HepG2 (cell line): ENCODE measurements around the gene L3MBTL4. TPM values are rescaled to one million over a fixed set of nuclear protein-coding genes. Genes with fewer than 3 reads are reported as not detected.
"Not testable (repeated sequence)": the region's sequence is repeated elsewhere in the genome, so short reads cannot be mapped to it uniquely, and the experiment has no call there.

Source experiments
- ATAC-seq: fragments of 200-7000 bp; cut with Tn5 transposase; 3 replicates; pipeline ENCODE4 v1.9.1; 2020; ENCODE audit warnings: mild to moderate bottlenecking, moderate library complexity
- BruUV-seq: library from RNA; stranded (reverse); fragments of 400-500 nt; replicated peaks from 2 replicates; lab custom pipeline; 2021; lab: Mats Ljungman, UMichigan
- CTCF ChIA-PET: fragments of 300-600 bp; formaldehyde crosslinking; extraction: SDS; loops from one replicate; lab custom pipeline; 2021; ENCODE audit warnings: low total read pairs, inconsistent platforms, low intra/inter-chr PET ratio; lab: Yijun Ruan, JAX
- POLR2A ChIA-PET: fragments of 350-600 bp; sonication (Branson Sonifier 250); formaldehyde crosslinking; loops from one replicate; lab custom pipeline; 2020; ENCODE audit warnings: antibody characterized with exemption, inconsistent platforms; lab: Yijun Ruan, JAX
- DNase-seq: peaks from one replicate; pipeline ENCODE4 v3.0.0-alpha.2; 2015; ENCODE audit warnings: low spot score
- FAIRE-seq: peaks from 3 replicates; lab custom pipeline; 2011; peaks lifted over from hg19 to GRCh38; lab: Jason Lieb, UNC
- H2AFZ ChIP-seq: one replicate; pipeline ENCODE4 v1.6.1; 2011; ENCODE audit warnings: low read length, inconsistent platforms
- H3K27ac ChIP-seq: fragments of 300-600 bp; 3 replicates; pipeline ENCODE4 v1.8.0; 2011; ENCODE audit warnings: mixed run types, mild to moderate bottlenecking, mixed read lengths, low read length, inconsistent platforms; ENCODE audit not compliant: insufficient read depth; ENCODE audit errors: extremely low read length
- H3K27me3 ChIP-seq, 2 experiments: fragments of 200-600 bp in 1 of 2; 2 replicates in 1 of 2; 3 replicates in 1 of 2; pipeline versions ENCODE4 v1.6.0 to v1.8.0; 2011; ENCODE audit warnings: low read length in 2 of 2, mild to moderate bottlenecking in 2 of 2, moderate library complexity in 2 of 2, inconsistent platforms in 1 of 2; ENCODE audit not compliant: insufficient read depth in 2 of 2, control insufficient read depth in 1 of 2
- H3K36me3 ChIP-seq, 2 experiments: fragments of 200-600 bp in 1 of 2; replicated peaks in 1 of 2; 2 replicates in 1 of 2; 3 replicates in 1 of 2; pipeline versions ENCODE4 v1.5.1 to v1.8.0; 2011; ENCODE audit warnings: low read length in 2 of 2, inconsistent platforms in 1 of 2; ENCODE audit not compliant: insufficient read depth in 2 of 2, control insufficient read depth in 1 of 2
- H3K4me1 ChIP-seq: 2 replicates; pipeline ENCODE4 v1.5.1; 2012; ENCODE audit warnings: low read length, inconsistent platforms; ENCODE audit not compliant: insufficient read depth
- H3K4me2 ChIP-seq: 2 replicates; pipeline ENCODE4 v1.6.0; 2011; ENCODE audit warnings: low read depth, low read length, inconsistent platforms
- H3K4me3 ChIP-seq, 3 experiments: fragments of 200-600 bp in 1 of 3; sonication (generic), shearing (Covaris generic) in 1 of 3; replicated peaks in 1 of 3; 2 replicates each; pipeline ENCODE4 v1.5.1; 2011 to 2016; ENCODE audit warnings: low read length in 3 of 3, inconsistent platforms in 2 of 3, low read depth in 2 of 3, mild to moderate bottlenecking in 2 of 3, control low read depth in 1 of 3, mixed read lengths in 1 of 3; ENCODE audit not compliant: insufficient read depth in 1 of 3
- H3K79me2 ChIP-seq: one replicate; pipeline ENCODE4 v1.6.1; 2011; ENCODE audit warnings: low read length, inconsistent platforms; ENCODE audit not compliant: insufficient read depth
- H3K9ac ChIP-seq: 2 replicates; pipeline ENCODE4 v1.6.0; 2011; ENCODE audit warnings: mild to moderate bottlenecking, low read depth, low read length, inconsistent platforms; ENCODE audit not compliant: insufficient read depth
- H3K9me3 ChIP-seq: 2 replicates; pipeline ENCODE4 v1.5.1; 2012; ENCODE audit warnings: mild to moderate bottlenecking, low read length
- H4K20me1 ChIP-seq: 2 replicates; pipeline ENCODE4 v1.6.0; 2011; ENCODE audit warnings: inconsistent platforms, mild to moderate bottlenecking, low read length, moderate library complexity; ENCODE audit not compliant: insufficient read depth
- WGBS: methylation state at CpG from one replicate; pipeline ENCODE4 v1.1.6; 2017; ENCODE audit warnings: low lambda C conversion rate; 5-methylcytosine and 5-hydroxymethylcytosine counted together
- in situ Hi-C: cut with HindIII; loops from 2 replicates; pipeline ENCODE4 v1.10.0; 2017; ENCODE audit warnings: low pct_unique_long_range_greater_than_20kb; ENCODE audit not compliant: extremely low pct_ligation_motif_present
- intact Hi-C: fragments of 100-400 bp; cut with micrococcal nuclease; formaldehyde crosslinking; loops from one replicate; pipeline ENCODE4 v1.10.0; 2022; ENCODE audit not compliant: unreplicated experiment
- polyA plus RNA-seq, 8 experiments: library from polyadenylated mRNA; depleted of rRNA in 3 of 8; stranded (reverse) in 7 of 8; unstranded in 1 of 8; fragments of >200 nt; fragmentation: Illumina TruSeq in 4 of 8; extraction: Trizol in 4 of 8; gene quantifications; 2 replicates each; pipeline versions ENCODE4 v1.2.1 to v1.2.3, GENCODE V29; 2011 to 2016; ENCODE audit warnings: low read depth in 4 of 8, missing spikeins in 1 of 8, mixed read lengths in 1 of 8; ENCODE audit not compliant: insufficient read depth in 1 of 8
- total RNA-seq, 5 experiments: library from RNA; depleted of rRNA; stranded (reverse); fragments of >200 nt; fragmentation: Illumina TruSeq; extraction: Trizol; gene quantifications; 2 replicates each; pipeline ENCODE4 v1.2.3, GENCODE V29; 2016; ENCODE audit warnings: low read depth in 1 of 5

L3MBTL4 gene
- total and polyA plus RNA-seq, 2 of the 13 experiments (the other 11 are each of a cell fraction or from before 2014, with no cell fraction given): 10.8 to 13.3 TPM

GRCh38 chr18:6135901-6136300 is 278.8 kb downstream of the L3MBTL4 start:
- H3K4me2 ChIP-seq, H3K9ac ChIP-seq, DNase-seq, FAIRE-seq, H3K27ac ChIP-seq, H3K4me1 ChIP-seq, H3K4me3 ChIP-seq, intact Hi-C loops, CTCF ChIA-PET, ATAC-seq, H3K79me2 ChIP-seq, H4K20me1 ChIP-seq, POLR2A ChIA-PET, H2AFZ ChIP-seq, in situ Hi-C loops, H3K27me3 ChIP-seq: not testable (repeated sequence)
- TSS peak; percentile 13 for BruUV-seq
- Histone ChIP-seq H3K36me3 (peaks cover 0 to 23% of the 10 kb centered on the region in 2 experiments; a peak in 3 of 5 replicates), H3K9me3 (peaks cover 10% of the 10 kb centered on the region; the same call in 1 of the 2 replicates)
- WGBS: 88% methylated on average over 1 of the region's 1 CpG

- 100% methylated on average over 2 of the region's 2 CpGs for WGBS
Measured at GRCh38 chr18:6135029-6135428, 279.7 kb downstream of the L3MBTL4 start.

More at GRCh38 chr18:6135029-6135428, 279.7 kb downstream of the L3MBTL4 start:
- DNase-seq, in situ Hi-C loops, H3K27ac ChIP-seq, CTCF ChIA-PET, H3K4me1 ChIP-seq, BruUV-seq, POLR2A ChIA-PET, FAIRE-seq, H3K27me3 ChIP-seq, H2AFZ ChIP-seq, H3K79me2 ChIP-seq, H3K4me2 ChIP-seq, ATAC-seq, H3K9ac ChIP-seq, intact Hi-C loops, H3K4me3 ChIP-seq, H4K20me1 ChIP-seq: not testable (repeated sequence)
- H3K36me3 ChIP-seq: peaks cover 0 to 26% of the 10 kb centered on the region in 2 experiments; a peak in 3 of 5 replicates
- peaks cover 10% of the 10 kb centered on the region; the same call in 1 of the 2 replicates for H3K9me3 ChIP-seq
